ENCODE data around the gene UST. TPM values are rescaled to one million over a fixed set of nuclear protein-coding genes. Genes with fewer than 3 reads are reported as not detected.

UST gene
- polyA plus RNA-seq, 4 donors, result 0.81 to 4.0 (median 1.4) TPM; not detected in 1

DNA sequence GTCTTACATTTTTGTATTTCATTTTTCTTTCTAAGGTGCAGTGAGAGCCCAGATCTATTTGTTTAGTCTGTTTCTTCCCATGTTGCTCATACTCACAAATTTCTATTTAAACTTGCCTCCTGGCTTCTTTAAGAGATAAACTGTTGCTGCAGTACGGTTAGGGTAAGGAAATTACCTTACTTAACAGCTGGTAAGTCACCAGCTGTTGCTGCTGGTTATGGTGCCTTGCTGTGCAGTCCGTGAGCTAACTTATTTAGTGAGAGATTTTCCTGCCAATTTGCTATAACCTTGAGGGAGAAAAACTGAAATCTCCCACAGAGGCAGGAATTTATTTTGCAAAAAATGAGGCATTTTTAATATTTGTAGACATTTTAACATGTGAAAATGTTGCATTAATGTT lies 261.0 kb downstream of the UST start:
- Histone ChIP-seq H3K27ac (ENCODE audit: low read depth in 1 of 3, low read length in 2 of 3) (no peak overlapping the region), H3K36me3 (ENCODE audit: control insufficient read depth in 3 of 3, insufficient read depth in 2 of 3, low read depth in 1 of 3, low read length in 3 of 3) (no peaks in the 10 kb centered on the region), H3K27me3 (ENCODE audit: control insufficient read depth in 3 of 3, insufficient read depth in 3 of 3, low read length in 3 of 3) (no peaks in the 10 kb centered on the region), H3K4me3 (ENCODE audit: low read depth in 1 of 3, low read length in 3 of 3) (no peak overlapping the region), H3K4me1 (ENCODE audit: control insufficient read depth in 3 of 3, insufficient read depth in 2 of 3, low read depth in 1 of 3, low read length in 2 of 3) (no peaks in the 10 kb centered on the region), H3K9me3 (ENCODE audit: control insufficient read depth in 2 of 2, insufficient read depth in 1 of 2, low read depth in 1 of 2, low read length in 1 of 2) (no peaks in the 10 kb centered on the region)
- no peak for FAIRE-seq
- WGBS, 3 donors, result 39 to 80% (median 55%) methylated on average over 2 of the region's 2 CpGs
- DNase-seq, result no peak

DNA sequence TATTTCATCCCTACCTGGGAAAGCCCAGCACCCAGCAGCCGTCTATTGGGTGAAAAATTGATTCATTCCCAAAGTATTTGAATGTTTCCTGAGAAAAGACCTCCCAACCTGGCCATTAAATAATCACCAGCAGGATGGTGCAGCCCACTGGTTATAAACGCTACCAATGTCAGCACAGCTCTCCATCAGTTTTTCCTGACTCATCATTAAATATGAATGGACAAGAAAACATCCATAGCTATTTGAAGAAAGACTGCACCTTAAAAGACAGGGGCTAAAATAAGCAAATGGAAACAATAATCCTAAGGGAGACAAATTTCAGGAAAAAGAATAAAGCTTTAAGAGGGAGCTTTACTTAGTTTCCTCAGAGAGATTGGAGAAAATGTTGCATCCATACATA lies 261.9 kb downstream of the UST start:
- Histone ChIP-seq H3K4me3 (ENCODE audit: low read depth in 1 of 3, low read length in 3 of 3) (no peak overlapping the region), H3K36me3 (ENCODE audit: control insufficient read depth in 3 of 3, insufficient read depth in 2 of 3, low read depth in 1 of 3, low read length in 3 of 3) (no peaks in the 10 kb centered on the region), H3K27ac (ENCODE audit: low read depth in 1 of 3, low read length in 2 of 3) (no peak overlapping the region), H3K9me3 (ENCODE audit: control insufficient read depth in 2 of 2, insufficient read depth in 1 of 2, low read depth in 1 of 2, low read length in 1 of 2) (no peaks in the 10 kb centered on the region), H3K27me3 (ENCODE audit: control insufficient read depth in 3 of 3, insufficient read depth in 3 of 3, low read length in 3 of 3) (no peaks in the 10 kb centered on the region), H3K4me1 (ENCODE audit: control insufficient read depth in 3 of 3, insufficient read depth in 2 of 3, low read depth in 1 of 3, low read length in 2 of 3) (no peaks in the 10 kb centered on the region)
- 73 to 90% (median 83%) methylated on average over 2 of the region's 2 CpGs for WGBS, 3 donors
- no peak for FAIRE-seq
- no peak for DNase-seq

DNA sequence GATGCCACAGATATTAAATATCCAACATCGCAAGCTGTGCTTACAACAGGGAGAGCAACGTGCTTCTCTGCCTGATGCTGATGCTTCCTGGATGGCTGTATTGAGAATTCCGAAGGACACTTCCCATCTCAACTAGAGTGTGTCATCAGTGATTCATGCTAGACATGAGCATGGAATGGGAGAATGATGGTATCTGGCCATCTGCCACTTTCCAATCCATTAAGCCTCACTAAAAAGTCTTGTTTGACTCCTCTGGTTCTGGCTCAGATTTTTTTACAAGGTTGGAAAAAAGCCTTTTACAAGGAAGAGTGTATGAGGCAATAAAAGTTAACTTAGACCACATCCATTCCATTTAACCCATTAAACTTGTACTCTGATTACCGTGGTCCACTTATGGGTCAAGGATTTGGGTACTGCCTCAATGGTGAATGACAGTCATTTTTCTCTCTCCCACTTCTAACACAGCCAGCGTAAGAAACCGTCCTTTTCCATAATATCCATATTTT lies 265.3 kb downstream of the UST start:
- Histone ChIP-seq H3K36me3 (ENCODE audit: control insufficient read depth in 3 of 3, insufficient read depth in 2 of 3, low read depth in 1 of 3, low read length in 3 of 3) (no peaks in the 10 kb centered on the region), H3K4me1 (ENCODE audit: control insufficient read depth in 3 of 3, insufficient read depth in 2 of 3, low read depth in 1 of 3, low read length in 2 of 3) (no peaks in the 10 kb centered on the region)
- no peak for FAIRE-seq

DNA sequence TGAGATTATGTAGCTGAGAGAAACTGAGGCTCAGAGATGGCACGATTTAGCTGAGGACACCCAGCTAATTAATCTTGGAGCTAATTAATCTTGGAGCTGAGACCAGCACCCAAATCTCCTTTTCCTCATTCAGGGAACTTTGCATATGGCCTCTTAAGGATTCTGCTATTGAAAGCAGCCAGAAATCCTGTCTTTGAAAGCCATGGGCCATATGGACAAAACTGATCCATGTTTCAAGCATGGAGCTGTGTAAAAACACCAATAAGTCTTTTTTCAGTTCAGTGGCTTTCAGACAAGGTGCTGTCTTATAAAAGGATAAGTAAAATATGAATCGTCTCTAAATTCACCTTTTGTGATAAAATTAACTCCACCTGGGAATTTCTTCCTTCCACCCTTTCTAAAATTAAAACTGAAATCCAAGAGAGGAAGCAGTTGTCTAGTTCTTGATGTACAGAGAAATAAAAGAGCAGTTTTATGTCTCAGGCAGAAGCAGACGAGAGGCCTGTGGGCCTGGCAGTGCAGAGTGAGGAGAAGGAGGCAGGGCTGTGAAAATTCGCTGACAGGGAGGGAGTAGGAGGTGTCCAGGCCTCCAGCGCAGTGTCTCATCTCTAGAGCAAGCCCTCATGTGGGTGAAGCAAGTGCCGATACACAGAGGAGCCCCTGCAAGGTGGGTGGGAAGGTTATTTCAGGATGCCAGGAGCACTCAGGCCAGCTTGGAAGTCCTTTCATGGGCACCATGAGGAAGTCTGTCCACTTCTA lies 266.9 kb downstream of the UST start:
- Histone ChIP-seq H3K4me1 (ENCODE audit: control insufficient read depth in 3 of 3, insufficient read depth in 2 of 3, low read depth in 1 of 3, low read length in 2 of 3) (no peaks in the 10 kb centered on the region), H3K4me3 (ENCODE audit: low read depth in 1 of 3, low read length in 3 of 3) (no peak overlapping the region), H3K36me3 (ENCODE audit: control insufficient read depth in 3 of 3, insufficient read depth in 2 of 3, low read depth in 1 of 3, low read length in 3 of 3) (no peaks in the 10 kb centered on the region), H3K27me3 (ENCODE audit: control insufficient read depth in 3 of 3, insufficient read depth in 3 of 3, low read length in 3 of 3) (peaks cover 0 to 3% (median 0%) of the 10 kb centered on the region in 3 donors), H3K27ac (ENCODE audit: low read depth in 1 of 3, low read length in 2 of 3) (no peak overlapping the region), H3K9me3 (ENCODE audit: control insufficient read depth in 2 of 2, insufficient read depth in 1 of 2, low read depth in 1 of 2, low read length in 1 of 2) (no peaks in the 10 kb centered on the region)
- DNase-seq (no peak), FAIRE-seq (no peak)
- WGBS, 3 donors, result 83 to 85% (median 84%) methylated on average over 6 of the region's 6 CpGs

More for the DNA sequence above, 265.3 kb downstream of the UST start:
- no peak overlapping the region for H3K27ac ChIP-seq (ENCODE audit: low read depth in 1 of 3, low read length in 2 of 3)
- H3K4me3 ChIP-seq (ENCODE audit: low read depth in 1 of 3, low read length in 3 of 3), result no peak overlapping the region
- H3K9me3 ChIP-seq (ENCODE audit: control insufficient read depth in 2 of 2, insufficient read depth in 1 of 2, low read depth in 1 of 2, low read length in 1 of 2), result no peaks in the 10 kb centered on the region
- no peak for DNase-seq
- WGBS, 3 donors, result 74 to 88% (median 87%) methylated on average over 6 of the region's 6 CpGs
- H3K27me3 ChIP-seq (ENCODE audit: control insufficient read depth in 3 of 3, insufficient read depth in 3 of 3, low read length in 3 of 3), result peaks cover 0 to 3% (median 0%) of the 10 kb centered on the region in 3 donors

DNA sequence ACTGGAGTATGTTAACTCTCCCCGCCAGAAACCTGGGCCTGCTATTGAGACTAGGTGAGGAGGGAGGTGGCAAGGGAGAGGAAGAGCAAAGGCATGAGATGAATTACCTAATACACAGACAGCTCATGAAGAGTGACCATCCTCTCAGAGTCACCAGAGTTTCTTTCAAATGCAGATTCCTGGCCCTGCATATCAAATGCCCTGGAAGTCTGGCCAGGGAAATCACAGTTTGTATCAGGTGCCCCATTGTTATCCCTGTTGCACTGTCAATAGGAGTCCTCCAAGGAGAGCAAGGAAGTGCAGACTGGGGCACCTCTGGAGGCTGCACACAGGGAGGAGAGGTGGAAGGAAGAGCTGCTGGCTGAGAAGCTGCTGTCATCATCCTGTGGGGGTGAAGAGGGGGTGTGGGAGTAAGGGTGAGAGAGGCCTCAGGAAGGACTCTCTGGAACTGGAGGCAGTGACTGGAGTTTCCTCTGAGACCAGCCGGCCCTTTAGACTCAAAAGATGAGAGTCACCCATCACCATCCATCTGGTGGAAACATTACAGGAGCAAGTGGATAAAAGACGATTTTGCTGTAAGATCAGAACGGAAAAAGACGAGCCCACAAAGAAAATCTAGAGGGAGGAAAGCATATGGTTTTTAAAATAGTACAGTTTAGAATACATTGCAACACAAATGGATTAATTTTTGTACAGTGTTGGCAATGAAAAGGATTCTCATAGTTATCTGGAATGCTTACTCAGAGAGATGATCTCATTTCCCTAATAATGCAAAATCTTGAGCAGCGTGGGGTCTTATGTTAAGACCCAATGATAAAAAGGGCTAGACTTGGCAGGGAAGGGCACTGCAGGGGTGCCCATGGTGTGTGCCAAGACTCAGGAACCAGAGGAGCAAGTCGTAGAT lies 268.1 kb downstream of the UST start:
- no peaks in the 10 kb centered on the region for H3K9me3 ChIP-seq (ENCODE audit: control insufficient read depth in 2 of 2, insufficient read depth in 1 of 2, low read depth in 1 of 2, low read length in 1 of 2)
- no peak overlapping the region for H3K27ac ChIP-seq (ENCODE audit: low read depth in 1 of 3, low read length in 2 of 3)
- no peak overlapping the region for H3K4me3 ChIP-seq (ENCODE audit: low read depth in 1 of 3, low read length in 3 of 3)
- DNase-seq (no peak), FAIRE-seq (no peak)
- no peaks in the 10 kb centered on the region for H3K4me1 ChIP-seq (ENCODE audit: control insufficient read depth in 3 of 3, insufficient read depth in 2 of 3, low read depth in 1 of 3, low read length in 2 of 3)
- WGBS, 3 donors, result 63 to 70% (median 70%) methylated on average over 7 of the region's 7 CpGs
- no peaks in the 10 kb centered on the region for H3K36me3 ChIP-seq (ENCODE audit: control insufficient read depth in 3 of 3, insufficient read depth in 2 of 3, low read depth in 1 of 3, low read length in 3 of 3)
- peaks cover 0 to 3% (median 0%) of the 10 kb centered on the region in 3 donors for H3K27me3 ChIP-seq (ENCODE audit: control insufficient read depth in 3 of 3, insufficient read depth in 3 of 3, low read length in 3 of 3)

DNA sequence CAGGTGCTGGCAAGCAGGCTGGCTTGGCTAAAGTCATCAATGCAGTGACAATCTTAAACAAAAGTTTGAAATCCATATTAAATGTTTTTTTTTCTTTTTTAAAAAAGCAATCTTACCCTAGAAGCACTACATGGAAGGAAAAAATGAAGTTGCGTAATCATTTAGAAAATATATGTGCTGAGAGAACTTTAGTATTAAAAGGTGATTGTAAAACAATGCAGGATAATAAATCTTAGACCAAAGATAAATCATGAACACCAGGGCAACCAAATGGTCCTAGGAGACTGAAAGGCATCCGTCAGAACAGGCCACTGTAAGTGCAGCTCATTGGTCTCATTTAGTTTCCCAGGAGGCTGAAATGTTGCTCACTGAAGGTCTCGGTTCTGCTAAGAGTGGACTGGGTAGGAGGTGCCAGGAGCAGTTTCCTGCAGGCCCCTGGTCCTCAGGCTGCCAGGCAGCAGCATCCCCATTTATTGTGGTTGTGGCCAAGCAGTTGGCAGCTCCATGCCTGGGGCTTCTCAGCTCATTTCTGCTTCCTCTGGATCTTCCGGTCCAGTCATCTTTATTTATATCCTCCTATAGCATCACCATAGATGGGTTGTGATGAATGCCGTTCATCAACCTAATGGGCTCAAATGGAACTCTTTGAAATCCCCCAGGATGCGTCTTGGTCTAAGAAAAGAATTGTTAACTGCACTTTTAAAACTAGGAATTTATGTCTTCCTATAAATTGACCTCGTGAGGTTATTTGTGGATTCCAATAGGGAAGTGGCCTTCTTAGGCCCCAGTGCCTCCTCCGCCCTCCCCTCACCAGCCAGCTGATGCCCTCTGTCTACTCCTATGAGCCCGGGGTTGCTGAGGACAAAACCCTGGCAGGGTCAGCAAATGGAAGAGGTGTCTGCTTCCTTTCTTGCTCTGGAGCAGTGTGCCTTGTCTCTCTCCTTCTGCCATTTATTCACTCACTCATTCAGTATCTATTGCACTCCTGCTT lies 269.0 kb downstream of the UST start:
- FAIRE-seq (no peak), DNase-seq (no peak)
- no peaks in the 10 kb centered on the region for H3K9me3 ChIP-seq (ENCODE audit: control insufficient read depth in 2 of 2, insufficient read depth in 1 of 2, low read depth in 1 of 2, low read length in 1 of 2)
- no peaks in the 10 kb centered on the region for H3K4me1 ChIP-seq (ENCODE audit: control insufficient read depth in 3 of 3, insufficient read depth in 2 of 3, low read depth in 1 of 3, low read length in 2 of 3)
- H3K27ac ChIP-seq (ENCODE audit: low read depth in 1 of 3, low read length in 2 of 3), result no peak overlapping the region
- H3K4me3 ChIP-seq (ENCODE audit: low read depth in 1 of 3, low read length in 3 of 3), result no peak overlapping the region
- H3K36me3 ChIP-seq (ENCODE audit: control insufficient read depth in 3 of 3, insufficient read depth in 2 of 3, low read depth in 1 of 3, low read length in 3 of 3), result no peaks in the 10 kb centered on the region
- peaks cover 0 to 3% (median 0%) of the 10 kb centered on the region in 3 donors for H3K27me3 ChIP-seq (ENCODE audit: control insufficient read depth in 3 of 3, insufficient read depth in 3 of 3, low read length in 3 of 3)
- 79 to 86% (median 82%) methylated on average over 9 of the region's 9 CpGs for WGBS, 3 donors

DNA sequence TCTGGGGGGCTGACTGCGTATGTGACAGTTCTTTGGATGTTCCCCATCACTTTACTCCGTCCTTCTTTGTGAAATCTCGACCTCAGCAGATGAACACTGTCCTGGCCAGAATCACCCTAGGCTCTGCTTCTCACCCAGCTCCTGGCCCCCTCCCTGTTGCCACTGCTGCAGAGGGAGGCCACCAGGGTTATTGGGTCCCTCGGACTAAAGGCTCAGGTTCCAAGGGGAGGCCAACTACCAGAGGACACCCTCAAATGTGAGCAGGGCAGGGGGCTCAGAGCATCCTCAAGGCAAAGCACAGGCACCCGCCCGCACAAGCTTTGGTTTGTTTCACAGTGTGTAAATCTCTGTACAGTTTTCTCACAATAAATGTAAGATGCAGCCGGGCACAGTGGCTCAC lies 269.9 kb downstream of the UST start:
- Histone ChIP-seq H3K36me3 (ENCODE audit: control insufficient read depth in 3 of 3, insufficient read depth in 2 of 3, low read depth in 1 of 3, low read length in 3 of 3) (no peaks in the 10 kb centered on the region), H3K4me3 (ENCODE audit: low read depth in 1 of 3, low read length in 3 of 3) (no peak overlapping the region), H3K9me3 (ENCODE audit: control insufficient read depth in 2 of 2, insufficient read depth in 1 of 2, low read depth in 1 of 2, low read length in 1 of 2) (no peaks in the 10 kb centered on the region), H3K27ac (ENCODE audit: low read depth in 1 of 3, low read length in 2 of 3) (no peak overlapping the region), H3K4me1 (ENCODE audit: control insufficient read depth in 3 of 3, insufficient read depth in 2 of 3, low read depth in 1 of 3, low read length in 2 of 3) (no peaks in the 10 kb centered on the region), H3K27me3 (ENCODE audit: control insufficient read depth in 3 of 3, insufficient read depth in 3 of 3, low read length in 3 of 3) (peaks cover 0 to 3% (median 0%) of the 10 kb centered on the region in 3 donors)
- DNase-seq, result no peak
- WGBS, 3 donors, result 86 to 91% (median 86%) methylated on average over 7 of the region's 7 CpGs
- FAIRE-seq, result no peak

DNA sequence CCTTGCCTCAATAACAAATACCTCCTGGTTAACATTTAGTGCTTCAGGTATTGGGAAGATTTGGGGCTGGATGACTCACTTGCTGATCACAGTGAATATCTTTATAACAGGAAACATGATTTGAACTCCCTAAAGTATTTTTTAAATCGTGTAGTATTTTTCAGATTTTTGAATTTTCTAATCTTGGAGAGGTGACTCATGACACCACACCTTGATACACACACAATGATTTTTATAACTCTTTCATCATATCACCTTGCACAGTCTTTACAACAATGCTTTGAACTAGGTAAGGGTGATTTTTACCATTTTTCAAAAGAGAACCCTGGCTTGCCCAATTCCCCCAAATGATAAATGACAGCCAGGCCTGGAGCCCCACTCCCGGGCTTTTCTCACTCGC lies 273.5 kb downstream of the UST start:
- FAIRE-seq, result no peak
- Histone ChIP-seq H3K27me3 (ENCODE audit: control insufficient read depth in 3 of 3, insufficient read depth in 3 of 3, low read length in 3 of 3) (no peaks in the 10 kb centered on the region), H3K9me3 (ENCODE audit: control insufficient read depth in 2 of 2, insufficient read depth in 1 of 2, low read depth in 1 of 2, low read length in 1 of 2) (no peaks in the 10 kb centered on the region), H3K27ac (ENCODE audit: low read depth in 1 of 3, low read length in 2 of 3) (no peak overlapping the region), H3K4me3 (ENCODE audit: low read depth in 1 of 3, low read length in 3 of 3) (no peak overlapping the region), H3K36me3 (ENCODE audit: control insufficient read depth in 3 of 3, insufficient read depth in 2 of 3, low read depth in 1 of 3, low read length in 3 of 3) (no peaks in the 10 kb centered on the region), H3K4me1 (ENCODE audit: control insufficient read depth in 3 of 3, insufficient read depth in 2 of 3, low read depth in 1 of 3, low read length in 2 of 3) (no peaks in the 10 kb centered on the region)
- no peak for DNase-seq
- WGBS, 3 donors, result 59 to 85% (median 73%) methylated on average over 3 of the region's 3 CpGs
